Islet precursor cell (in vitro differentiated cells): ENCODE data around the gene KLHL26.

Experiments
- DNase-seq: peaks from one replicate; pipeline ENCODE4 v3.0.0-alpha.2; 2018

The KLHL26 gene

GRCh38 chr19:18616023-18616422 lies 20.8 kb upstream of the KLHL26 start:
- no peak for DNase-seq

GRCh38 chr19:18617562-18617961 lies 19.3 kb upstream of the KLHL26 start:
- DNase-seq, result no peak

GRCh38 chr19:18618236-18618635 lies 18.6 kb upstream of the KLHL26 start:
- no peak for DNase-seq

- DNase-seq, result no peak
Observed at GRCh38 chr19:18620311-18620710, 16.5 kb upstream of the KLHL26 start.

- DNase-seq, result no peak
Observed at GRCh38 chr19:18620902-18621301, 15.9 kb upstream of the KLHL26 start.

- DNase-seq, result no peak
Observed at GRCh38 chr19:18626906-18627305, 9.9 kb upstream of the KLHL26 start.

- DNase-seq, result no peak
Observed at GRCh38 chr19:18629166-18630088, 7.4 kb upstream of the KLHL26 start.

GRCh38 chr19:18633321-18633720 lies 3.5 kb upstream of the KLHL26 start:
- no peak for DNase-seq

- DNase-seq, result peak; percentile 50
Observed at GRCh38 chr19:18634612-18635297, 2.1 kb upstream of the KLHL26 start.

- no peak for DNase-seq
Observed at GRCh38 chr19:18635831-18636182, 1.0 kb upstream of the KLHL26 start.

GRCh38 chr19:18636183-18636968 lies 452 bp upstream of the KLHL26 start:
- DNase-seq, result peak; percentile 99

- no peak for DNase-seq
Observed at GRCh38 chr19:18637673-18638630, 1.1 kb downstream of the KLHL26 start.

- no peak for DNase-seq
Observed at GRCh38 chr19:18639706-18640243, 2.9 kb downstream of the KLHL26 start.

- peak; percentile 61 for DNase-seq
Observed at GRCh38 chr19:18644196-18645034, 7.6 kb downstream of the KLHL26 start.

GRCh38 chr19:18645035-18645511 lies 8.2 kb downstream of the KLHL26 start:
- DNase-seq, result peak; percentile 48

- no peak for DNase-seq
Observed at GRCh38 chr19:18646535-18647370, 9.9 kb downstream of the KLHL26 start.

- DNase-seq, result no peak
Observed at GRCh38 chr19:18647371-18647767, 10.5 kb downstream of the KLHL26 start.

- no peak for DNase-seq
Observed at GRCh38 chr19:18647807-18648206, 11.0 kb downstream of the KLHL26 start.

GRCh38 chr19:18648973-18649315 lies 12.1 kb downstream of the KLHL26 start:
- peak; percentile 54 for DNase-seq
